GM12878 (cell line): ENCODE results near the gene GPC6. TPM values are rescaled to one million over a fixed set of nuclear protein-coding genes. Genes with fewer than 3 reads are reported as not detected.

ENCODE experiments used
- ATAC-seq: fragments of 200-7000 bp; cut with Tn5 transposase; 3 replicates; pipeline ENCODE4 v1.9.1; 2020; ENCODE audit warnings: mild to moderate bottlenecking, moderate library complexity
- BruUV-seq: library from RNA; stranded (reverse); fragments of 400-500 nt; replicated peaks from 2 replicates; lab custom pipeline; 2021; lab: Mats Ljungman, UMichigan
- CTCF ChIA-PET: fragments of 300-600 bp; sonication (Branson Sonifier 250); formaldehyde crosslinking; extraction: SDS; loops from one replicate; lab custom pipeline; 2021; ENCODE audit warnings: inconsistent platforms; lab: Yijun Ruan, JAX
- POLR2A ChIA-PET: fragments of 350-600 bp; formaldehyde crosslinking; extraction: SDS; loops from one replicate; lab custom pipeline; 2021; ENCODE audit warnings: inconsistent platforms; lab: Charles Lee
- RAD21 ChIA-PET: fragments of 300-600 bp; sonication (Branson Sonifier 250); formaldehyde crosslinking; loops from one replicate; lab custom pipeline; 2023; ENCODE audit warnings: antibody characterized with exemption; ENCODE audit not compliant: unreplicated experiment; lab: Charles Lee
- SMC1A ChIA-PET: fragments of 300-600 bp; sonication (Branson Sonifier 250); formaldehyde crosslinking; loops from one replicate; lab custom pipeline; 2023; ENCODE audit not compliant: unreplicated experiment, uncharacterized antibody; lab: Charles Lee
- DNase-seq: peaks from one replicate; pipeline ENCODE4 v3.0.0-alpha.2; 2011; ENCODE audit warnings: low read depth, low spot score
- FAIRE-seq: peaks from 3 replicates; lab custom pipeline; 2011; peaks lifted over from hg19 to GRCh38; lab: Jason Lieb, UNC
- H2AFZ ChIP-seq: 2 replicates; pipeline ENCODE4 v1.6.0; 2011; ENCODE audit warnings: low read depth, low read length, control low read depth; ENCODE audit not compliant: control insufficient read depth
- H3K27ac ChIP-seq: 2 replicates; pipeline ENCODE4 v1.5.1; 2011; ENCODE audit warnings: control low read depth; ENCODE audit not compliant: control insufficient read depth, insufficient read depth
- H3K27me3 ChIP-seq, 2 experiments: replicated peaks in 1 of 2; 2 replicates each; pipeline versions ENCODE4 v1.6.0 to v1.6.1; 2011; ENCODE audit warnings: low read length in 1 of 2; ENCODE audit not compliant: control insufficient read depth in 2 of 2, insufficient read depth in 2 of 2
- H3K36me3 ChIP-seq, 2 experiments: 2 replicates each; pipeline ENCODE4 v1.5.1; 2011; ENCODE audit warnings: low read length in 1 of 2; ENCODE audit not compliant: control insufficient read depth in 2 of 2, insufficient read depth in 2 of 2
- H3K4me1 ChIP-seq: 2 replicates; pipeline ENCODE4 v1.6.1; 2011; ENCODE audit warnings: mild to moderate bottlenecking, low read length, moderate library complexity, mixed read lengths; ENCODE audit not compliant: control insufficient read depth, insufficient read depth
- H3K4me2 ChIP-seq: 2 replicates; pipeline ENCODE4 v1.6.0; 2011; ENCODE audit warnings: control low read depth; ENCODE audit not compliant: control insufficient read depth, insufficient read depth
- H3K4me3 ChIP-seq: fragments of 200-600 bp; sonication (generic); 2 replicates; pipeline ENCODE4 v1.5.1; 2016
- H3K79me2 ChIP-seq: 2 replicates; pipeline ENCODE4 v1.6.0; 2011; ENCODE audit warnings: low read length; ENCODE audit not compliant: control insufficient read depth, insufficient read depth
- H3K9ac ChIP-seq: 2 replicates; pipeline ENCODE4 v1.8.0; 2011; ENCODE audit warnings: low read length, control low read depth, mixed read lengths; ENCODE audit not compliant: control insufficient read depth, insufficient read depth
- H3K9me3 ChIP-seq: replicated peaks from 3 replicates; pipeline ENCODE4 v1.5.1; 2011; ENCODE audit warnings: mild to moderate bottlenecking, low read length; ENCODE audit not compliant: control insufficient read depth, insufficient read depth
- H4K20me1 ChIP-seq: 2 replicates; pipeline ENCODE4 v1.6.0; 2011; ENCODE audit not compliant: control insufficient read depth, insufficient read depth
- ASH2L ChIP-seq: fragments of 300-600, 200-600 bp; sonication (generic); IDR thresholded peaks from 2 replicates; pipeline ENCODE4 v1.6.1; 2017; ENCODE audit warnings: low read depth, mild to moderate bottlenecking, borderline replicate concordance
- CBFB ChIP-seq: IDR thresholded peaks from 2 replicates; pipeline ENCODE4 v1.6.1; 2016; ENCODE audit warnings: antibody characterized with exemption, low read depth
- FOXK2 ChIP-seq: fragments of 450-650 bp; IDR thresholded peaks from 2 replicates; pipeline ENCODE4 v1.6.1; 2017; ENCODE audit warnings: mild to moderate bottlenecking, moderate library complexity
- POLR2AphosphoS2 ChIP-seq: IDR thresholded peaks from 2 replicates; pipeline ENCODE4 v1.6.1; 2011; ENCODE audit warnings: low read depth, mild to moderate bottlenecking, low read length, improper control_type of control experiment, moderate library complexity
- RFX5 ChIP-seq: IDR thresholded peaks from 2 replicates; pipeline ENCODE4 v1.6.1; 2011; ENCODE audit warnings: low read depth, low read length, improper control_type of control experiment
- SRF ChIP-seq, 2 experiments: IDR thresholded peaks; 2 replicates each; pipeline ENCODE4 v1.6.1; 2011; ENCODE audit warnings: low read depth in 2 of 2, low read length in 2 of 2, mild to moderate bottlenecking in 1 of 2, moderate library complexity in 1 of 2
- YY1 ChIP-seq: IDR thresholded peaks from 2 replicates; pipeline ENCODE4 v1.6.1; 2011; ENCODE audit warnings: low read depth, mild to moderate bottlenecking, low read length
- WGBS: methylation state at CpG from one replicate; pipeline ENCODE4 v1.1.6; 2016; ENCODE audit warnings: low lambda C conversion rate; ENCODE audit not compliant: insufficient replicate concordance, insufficient coverage; ENCODE audit errors: missing lambda C conversion rate; 5-methylcytosine and 5-hydroxymethylcytosine counted together
- in situ Hi-C: fragments of 300-500 bp; cut with MboI; formaldehyde crosslinking; loops from 9 replicates; pipeline ENCODE4 v1.14.3; 2018; ENCODE audit warnings: mixed read lengths
- intact Hi-C: fragments of 100-400 bp; cut with micrococcal nuclease; formaldehyde crosslinking; loops from one replicate; pipeline ENCODE4 v1.14.2; 2022; ENCODE audit not compliant: unreplicated experiment
- polyA plus RNA-seq, 11 experiments: library from polyadenylated mRNA; depleted of rRNA in 4 of 11; unstranded in 6 of 11; stranded (reverse) in 5 of 11; fragments of >200 nt; fragmentation: Nextera tagmentation in 4 of 11; fragmentation: Illumina TruSeq in 1 of 11; extraction: Ambion mirVana in 4 of 11; extraction: Trizol in 1 of 11; gene quantifications; 1 replicate in 1 of 11; 2 replicates in 10 of 11; pipeline versions ENCODE4 v1.2.1 to v1.2.3, GENCODE V29; 2011 to 2016; ENCODE audit warnings: inconsistent platforms in 2 of 11, missing spikeins in 2 of 11, low read depth in 1 of 11
- total RNA-seq, 4 experiments: library from RNA; depleted of rRNA in 3 of 4; stranded (reverse); fragments of >200 nt in 3 of 4; fragmentation: Illumina TruSeq in 1 of 4; extraction: Trizol in 1 of 4; gene quantifications; 2 replicates each; pipeline versions ENCODE4 v1.2.1 to v1.2.3, GENCODE V29; 2013 to 2021
- TF ChIP-seq, protein P1 (sequence below): fragments of 150-350 bp; IDR thresholded peaks from 2 replicates; pipeline ENCODE4 v1.6.1; 2016; ENCODE audit warnings: low read depth, low read length
- TF ChIP-seq, protein P2 (sequence below): fragments of 450-650 bp; IDR thresholded peaks from 2 replicates; pipeline ENCODE4 v1.6.1; 2017; ENCODE audit warnings: borderline replicate concordance

The GPC6 gene
- total and polyA plus RNA-seq, 10 of the 15 experiments (the other 5 are each of a cell fraction or from before 2014, with no cell fraction given), result 0.03 to 0.04 (median 0.03) TPM; not detected in 7

DNA sequence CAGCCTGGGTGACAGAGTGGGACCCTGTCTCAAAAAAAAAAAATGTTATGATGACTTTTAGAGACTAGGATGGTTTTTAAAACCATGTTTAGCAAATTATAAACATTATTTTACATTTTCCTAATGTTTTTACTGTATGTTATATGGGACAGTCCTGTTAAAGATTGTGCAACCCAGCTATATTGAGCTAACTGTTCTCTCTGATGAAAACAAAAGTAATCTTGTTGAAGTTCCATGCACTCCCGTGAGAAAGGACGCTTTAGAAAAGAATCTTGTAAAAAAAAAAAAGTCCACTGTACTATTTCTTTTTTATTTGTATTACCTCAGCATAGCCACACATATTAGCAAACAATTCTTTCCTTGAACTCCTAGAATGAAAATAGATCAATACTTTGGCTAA is 801.6 kb downstream of the GPC6 start:
- in situ Hi-C loops, result no loop called here
- Histone ChIP-seq H3K4me3 (no peak overlapping the region), H3K27me3 (no peaks in the 10 kb centered on the region), H3K27ac (no peak overlapping the region), H2AFZ (no peak overlapping the region), H3K9ac (no peak overlapping the region), H3K4me1 (no peaks in the 10 kb centered on the region), H3K9me3 (no peaks in the 10 kb centered on the region), H3K79me2 (no peaks in the 10 kb centered on the region), H3K4me2 (no peak overlapping the region), H3K36me3 (no peaks in the 10 kb centered on the region), H4K20me1 (no peaks in the 10 kb centered on the region)
- DNase-seq, result no peak
- ChIA-PET POLR2A (no interaction called here), RAD21 (no interaction called here), CTCF (no interaction called here), SMC1A (interaction anchor here (0.6 kb wide), 1 partner anchor 53 kb away, joined by 3 read pairs; no protein-coding TSS in a partner anchor)
- intact Hi-C loops, result no loop called here
- no peak for ATAC-seq
- BruUV-seq, result no TSS peak
- FAIRE-seq, result no peak
- TF ChIP-seq, protein P1, sequence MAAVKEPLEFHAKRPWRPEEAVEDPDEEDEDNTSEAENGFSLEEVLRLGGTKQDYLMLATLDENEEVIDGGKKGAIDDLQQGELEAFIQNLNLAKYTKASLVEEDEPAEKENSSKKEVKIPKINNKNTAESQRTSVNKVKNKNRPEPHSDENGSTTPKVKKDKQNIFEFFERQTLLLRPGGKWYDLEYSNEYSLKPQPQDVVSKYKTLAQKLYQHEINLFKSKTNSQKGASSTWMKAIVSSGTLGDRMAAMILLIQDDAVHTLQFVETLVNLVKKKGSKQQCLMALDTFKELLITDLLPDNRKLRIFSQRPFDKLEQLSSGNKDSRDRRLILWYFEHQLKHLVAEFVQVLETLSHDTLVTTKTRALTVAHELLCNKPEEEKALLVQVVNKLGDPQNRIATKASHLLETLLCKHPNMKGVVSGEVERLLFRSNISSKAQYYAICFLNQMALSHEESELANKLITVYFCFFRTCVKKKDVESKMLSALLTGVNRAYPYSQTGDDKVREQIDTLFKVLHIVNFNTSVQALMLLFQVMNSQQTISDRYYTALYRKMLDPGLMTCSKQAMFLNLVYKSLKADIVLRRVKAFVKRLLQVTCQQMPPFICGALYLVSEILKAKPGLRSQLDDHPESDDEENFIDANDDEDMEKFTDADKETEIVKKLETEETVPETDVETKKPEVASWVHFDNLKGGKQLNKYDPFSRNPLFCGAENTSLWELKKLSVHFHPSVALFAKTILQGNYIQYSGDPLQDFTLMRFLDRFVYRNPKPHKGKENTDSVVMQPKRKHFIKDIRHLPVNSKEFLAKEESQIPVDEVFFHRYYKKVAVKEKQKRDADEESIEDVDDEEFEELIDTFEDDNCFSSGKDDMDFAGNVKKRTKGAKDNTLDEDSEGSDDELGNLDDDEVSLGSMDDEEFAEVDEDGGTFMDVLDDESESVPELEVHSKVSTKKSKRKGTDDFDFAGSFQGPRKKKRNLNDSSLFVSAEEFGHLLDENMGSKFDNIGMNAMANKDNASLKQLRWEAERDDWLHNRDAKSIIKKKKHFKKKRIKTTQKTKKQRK, result no peak
- TF ChIP-seq YY1, result no peak
- TF ChIP-seq RFX5, result no peak
- TF ChIP-seq FOXK2, result no peak
- TF ChIP-seq SRF (IDR thresholded peaks at IDR 0.05; ENCODE audit: low read depth in 2 of 2, low read length in 2 of 2), result no peak
- TF ChIP-seq CBFB, result no peak
- TF ChIP-seq ASH2L, result no peak
- TF ChIP-seq, protein P2, sequence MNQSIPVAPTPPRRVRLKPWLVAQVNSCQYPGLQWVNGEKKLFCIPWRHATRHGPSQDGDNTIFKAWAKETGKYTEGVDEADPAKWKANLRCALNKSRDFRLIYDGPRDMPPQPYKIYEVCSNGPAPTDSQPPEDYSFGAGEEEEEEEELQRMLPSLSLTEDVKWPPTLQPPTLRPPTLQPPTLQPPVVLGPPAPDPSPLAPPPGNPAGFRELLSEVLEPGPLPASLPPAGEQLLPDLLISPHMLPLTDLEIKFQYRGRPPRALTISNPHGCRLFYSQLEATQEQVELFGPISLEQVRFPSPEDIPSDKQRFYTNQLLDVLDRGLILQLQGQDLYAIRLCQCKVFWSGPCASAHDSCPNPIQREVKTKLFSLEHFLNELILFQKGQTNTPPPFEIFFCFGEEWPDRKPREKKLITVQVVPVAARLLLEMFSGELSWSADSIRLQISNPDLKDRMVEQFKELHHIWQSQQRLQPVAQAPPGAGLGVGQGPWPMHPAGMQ, result no peak
- TF ChIP-seq POLR2AphosphoS2, result no peak
- TF ChIP-seq, all 136 proteins: peak for 0
- 0% methylated on average over 2 of the region's 2 CpGs for WGBS
